Measurements from ENCODE around the gene CCND3. TPM values are rescaled to one million over a fixed set of nuclear protein-coding genes. Genes with fewer than 3 reads are reported as not detected.

Gene CCND3
- 100 to 1,000 TPM; 382 to 466 TPM for total RNA-seq

DNA sequence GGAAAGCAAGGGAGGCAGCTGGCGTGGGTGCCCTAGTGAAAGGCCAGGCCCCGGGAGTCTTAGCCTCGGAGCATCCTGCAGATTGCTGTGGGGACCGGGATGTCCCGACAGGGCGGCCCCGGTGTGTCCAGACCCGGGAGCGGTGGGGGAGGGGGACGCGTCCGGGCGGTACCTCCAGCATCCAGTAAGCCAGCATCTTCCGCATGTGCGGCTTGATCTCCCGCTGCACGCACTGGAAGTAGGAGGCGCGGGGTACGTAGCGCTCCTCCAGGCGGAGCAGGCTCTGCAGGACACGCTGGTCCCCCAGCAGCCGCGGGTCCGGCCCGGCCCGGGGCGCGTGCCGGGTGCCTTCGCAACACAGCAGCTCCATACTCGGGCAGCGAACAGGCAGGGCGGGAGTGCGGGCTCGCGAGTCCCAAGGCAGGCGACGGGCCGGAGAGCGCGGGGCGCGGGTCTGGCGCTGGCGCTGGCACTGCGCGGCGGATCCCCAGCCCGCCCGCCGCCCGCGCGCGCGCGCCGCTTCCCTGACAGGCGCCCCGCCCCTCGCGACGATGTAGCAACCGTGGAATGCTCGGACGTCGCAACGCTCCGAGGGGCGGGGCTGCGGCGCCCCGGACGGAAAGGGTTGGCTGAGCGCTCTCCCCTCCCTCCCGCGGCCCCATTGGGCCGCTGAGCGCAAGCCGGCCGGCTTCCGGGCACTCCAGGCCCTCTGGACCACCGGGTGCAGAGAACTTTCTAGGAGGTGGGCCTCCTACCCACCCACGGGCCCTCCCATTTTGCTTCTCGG lies at the start of gene CCND3:
CCND3 (minus strand) TSS at position 529 of the 787 bp plus-strand sequence; CDS start at position 370, 159 bp downstream.
- Mint-ChIP-seq H3K9me3 (no peaks in the 10 kb centered on the region), H3K4me3 (peak within 1 kb of the TSS; percentile 97), H3K4me1 (ENCODE audit: low read depth in 2 of 2) (peaks cover 48% of the 10 kb centered on the region in 2 donors), H3K36me3 (peaks cover 18% of the 10 kb centered on the region), H3K27ac (peak within 1 kb of the TSS; percentile 88 to 96), H3K27me3 (no peaks in the 10 kb centered on the region)
- DNase-seq (ENCODE audit: low spot score) (peak; percentile 96), ATAC-seq (peak; percentile 89 to 92)

DNA sequence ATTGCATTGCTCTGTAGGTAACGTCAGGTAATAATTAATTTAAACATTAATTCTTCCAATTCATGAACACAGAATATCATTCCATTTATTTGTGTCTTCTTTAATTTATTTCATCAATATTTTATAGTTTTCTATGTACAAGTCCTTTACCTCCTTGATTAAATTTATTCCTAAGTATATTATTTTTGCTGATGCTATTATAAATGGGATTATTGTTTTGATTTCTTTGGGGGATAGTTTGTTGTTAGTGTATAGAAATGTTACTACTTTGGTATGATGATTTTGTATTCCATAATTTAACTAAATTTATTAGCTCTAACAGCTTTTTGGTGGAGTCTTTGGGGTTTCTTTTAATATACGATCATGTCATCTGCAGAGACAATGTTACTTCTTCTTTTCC lies 44.7 kb upstream of the CCND3 start:
- peaks cover 33 to 42% of the 10 kb centered on the region in 2 donors for H3K4me1 Mint-ChIP-seq (ENCODE audit: low read depth in 2 of 2)
- no peak for ATAC-seq
- peak overlapping the region in 1 of 2 donors; percentile 83 for H3K27ac Mint-ChIP-seq

DNA sequence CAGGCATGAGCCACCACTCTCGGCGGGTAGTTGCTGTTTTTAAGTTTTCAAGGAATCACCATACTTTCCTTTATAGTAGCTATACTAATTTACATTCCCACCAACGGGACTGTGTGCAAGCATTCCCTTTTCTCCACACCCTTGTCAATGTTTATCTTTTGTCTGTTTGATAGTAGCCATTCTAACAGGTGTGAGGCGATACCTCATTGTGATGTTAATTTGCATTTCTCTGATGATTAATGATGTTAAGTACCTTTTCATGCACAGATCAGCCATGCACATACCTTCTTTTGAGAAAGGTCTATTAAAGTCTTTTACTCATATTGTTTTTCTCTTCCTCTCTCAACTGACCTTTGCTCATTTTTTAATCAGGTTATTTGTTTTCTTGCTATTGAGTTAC lies 43.0 kb upstream of the CCND3 start:
- Mint-ChIP-seq H3K36me3 (no peaks in the 10 kb centered on the region), H3K27me3 (no peaks in the 10 kb centered on the region), H3K9me3 (peaks cover 4% of the 10 kb centered on the region), H3K27ac (peak overlapping the region; percentile 21 to 29), H3K4me3 (no peak overlapping the region), H3K4me1 (ENCODE audit: low read depth in 2 of 2) (peaks cover 38 to 48% of the 10 kb centered on the region in 2 donors)
- no peak for ATAC-seq
- DNase-seq (ENCODE audit: low spot score), result no peak

More for the DNA sequence above, 44.7 kb upstream of the CCND3 start:
- Mint-ChIP-seq H3K27me3 (no peaks in the 10 kb centered on the region), H3K36me3 (no peaks in the 10 kb centered on the region), H3K4me3 (no peak overlapping the region), H3K9me3 (peaks cover 4% of the 10 kb centered on the region)
- DNase-seq (ENCODE audit: low spot score), result no peak

DNA sequence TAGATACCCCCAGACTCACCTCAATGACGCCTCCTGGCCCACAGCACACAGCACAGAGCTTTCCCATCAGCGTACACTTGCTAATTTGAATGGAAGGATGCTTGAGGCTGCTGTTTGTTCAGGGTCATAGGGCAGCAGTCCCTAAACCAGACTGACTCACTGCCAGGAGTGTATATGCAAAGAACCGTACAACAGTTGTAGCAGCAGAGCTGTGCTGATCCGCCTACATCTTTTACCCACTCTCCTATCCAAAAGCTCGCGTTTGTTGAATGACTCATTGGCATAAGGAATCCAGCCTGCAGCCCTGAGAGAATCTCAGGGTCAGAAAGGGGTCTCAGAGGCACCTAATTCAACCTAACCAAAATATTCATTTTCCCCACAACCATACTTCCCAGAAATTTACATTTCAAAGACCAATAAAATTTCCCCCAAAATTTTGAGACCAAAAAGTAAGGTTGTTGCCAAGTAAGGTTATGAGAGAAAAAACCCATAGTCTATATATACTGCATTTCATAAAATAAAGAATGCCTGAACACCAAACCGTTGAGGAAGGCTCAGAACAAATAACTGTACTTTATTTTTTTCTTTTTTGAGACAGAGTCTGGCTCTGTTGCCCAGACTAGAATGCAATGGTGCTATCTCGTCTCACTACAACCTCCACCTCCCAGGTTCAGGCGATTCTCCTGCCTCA lies 35.3 kb upstream of the CCND3 start:
- Mint-ChIP-seq H3K27me3 (no peaks in the 10 kb centered on the region), H3K9me3 (no peaks in the 10 kb centered on the region), H3K36me3 (no peaks in the 10 kb centered on the region), H3K27ac (peak overlapping the region; percentile 76 to 92), H3K4me3 (peak overlapping the region; percentile 60), H3K4me1 (ENCODE audit: low read depth in 2 of 2) (peaks cover 35 to 59% of the 10 kb centered on the region in 2 donors)
- peak; percentile 80 to 82 for ATAC-seq
- no peak for DNase-seq (ENCODE audit: low spot score)

DNA sequence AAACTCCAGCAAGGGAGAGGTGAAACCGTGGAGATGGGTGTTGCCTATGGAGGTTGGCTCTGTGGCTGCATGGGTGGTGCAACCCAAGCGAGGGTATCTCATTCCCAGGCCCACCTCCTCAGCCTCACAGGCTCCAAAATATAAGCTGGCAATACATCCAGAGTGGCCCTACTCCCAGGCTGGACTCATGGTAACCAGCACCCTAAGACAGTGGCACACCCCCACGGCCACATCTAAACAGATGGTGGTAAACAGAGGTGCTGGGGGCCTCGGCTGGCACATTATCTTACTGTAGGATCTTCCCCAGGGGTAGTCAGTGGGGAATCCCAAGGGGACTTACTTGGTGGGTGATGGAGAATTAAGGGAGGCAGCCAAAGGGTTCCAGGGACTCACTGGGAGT lies 33.7 kb upstream of the CCND3 start:
- H3K9me3 Mint-ChIP-seq, result no peaks in the 10 kb centered on the region
- DNase-seq (ENCODE audit: low spot score) (no peak), ATAC-seq (no peak)
- H3K4me3 Mint-ChIP-seq, result no peak overlapping the region
- H3K27me3 Mint-ChIP-seq, result no peaks in the 10 kb centered on the region
- no peaks in the 10 kb centered on the region for H3K36me3 Mint-ChIP-seq
- peak overlapping the region; percentile 76 to 92 for H3K27ac Mint-ChIP-seq
- peaks cover 41 to 62% of the 10 kb centered on the region in 2 donors for H3K4me1 Mint-ChIP-seq (ENCODE audit: low read depth in 2 of 2)

DNA sequence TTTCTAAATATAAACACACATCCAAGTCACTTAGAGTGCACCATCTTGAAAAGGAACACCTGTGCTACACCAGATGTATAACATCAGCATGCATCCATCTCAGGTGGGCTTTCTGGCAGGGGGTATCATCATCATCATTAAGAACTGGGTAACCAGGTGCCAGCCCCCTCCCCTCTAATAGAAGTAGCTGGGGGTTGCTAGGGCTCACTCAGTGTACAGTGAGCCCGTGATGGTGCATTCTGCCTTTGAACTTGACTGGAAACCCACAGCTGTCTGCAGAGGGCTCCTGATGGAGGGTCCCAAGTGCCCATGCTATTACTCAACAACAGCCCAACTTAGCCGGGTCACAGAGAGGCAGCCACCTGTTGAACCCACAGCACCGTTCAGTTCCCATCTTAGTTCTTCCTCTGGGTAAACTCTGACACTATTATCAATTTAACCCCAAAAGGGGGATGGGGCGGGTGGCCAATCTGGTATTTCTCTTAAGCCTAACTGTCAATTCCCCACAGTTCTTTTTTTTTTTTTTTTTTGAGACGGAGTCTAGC lies 32.7 kb upstream of the CCND3 start:
- ATAC-seq, result no peak
- Mint-ChIP-seq H3K27ac (peak overlapping the region in 1 of 2 donors; percentile 92), H3K4me1 (ENCODE audit: low read depth in 2 of 2) (peaks cover 43 to 58% of the 10 kb centered on the region in 2 donors), H3K4me3 (no peak overlapping the region), H3K9me3 (no peaks in the 10 kb centered on the region), H3K27me3 (no peaks in the 10 kb centered on the region), H3K36me3 (no peaks in the 10 kb centered on the region)
- no peak for DNase-seq (ENCODE audit: low spot score)

DNA sequence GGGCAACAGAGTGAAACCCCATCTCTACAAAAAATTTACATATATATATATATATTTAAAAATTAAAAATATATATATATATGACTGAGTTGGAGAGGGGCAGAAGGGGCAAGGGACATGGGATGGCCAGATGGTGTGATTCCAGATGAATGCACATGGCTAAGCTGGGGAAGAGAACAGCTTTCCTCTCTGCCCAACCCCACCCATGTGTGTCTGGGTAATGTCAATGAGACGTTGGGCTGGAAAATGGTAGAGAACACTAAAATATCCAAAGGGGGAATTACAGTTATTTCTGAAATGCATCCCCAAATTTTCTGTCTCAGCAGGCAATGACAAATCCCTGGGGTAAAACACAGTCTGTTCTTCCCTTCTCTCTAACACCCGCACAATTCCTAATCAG lies 31.2 kb upstream of the CCND3 start:
- H3K9me3 Mint-ChIP-seq, result no peaks in the 10 kb centered on the region
- H3K27ac Mint-ChIP-seq, result peak overlapping the region; percentile 26 to 90
- no peak for DNase-seq (ENCODE audit: low spot score)
- H3K27me3 Mint-ChIP-seq, result no peaks in the 10 kb centered on the region
- no peaks in the 10 kb centered on the region for H3K36me3 Mint-ChIP-seq
- no peak for ATAC-seq
- no peak overlapping the region for H3K4me3 Mint-ChIP-seq
- peaks cover 44 to 58% of the 10 kb centered on the region in 2 donors for H3K4me1 Mint-ChIP-seq (ENCODE audit: low read depth in 2 of 2)

DNA sequence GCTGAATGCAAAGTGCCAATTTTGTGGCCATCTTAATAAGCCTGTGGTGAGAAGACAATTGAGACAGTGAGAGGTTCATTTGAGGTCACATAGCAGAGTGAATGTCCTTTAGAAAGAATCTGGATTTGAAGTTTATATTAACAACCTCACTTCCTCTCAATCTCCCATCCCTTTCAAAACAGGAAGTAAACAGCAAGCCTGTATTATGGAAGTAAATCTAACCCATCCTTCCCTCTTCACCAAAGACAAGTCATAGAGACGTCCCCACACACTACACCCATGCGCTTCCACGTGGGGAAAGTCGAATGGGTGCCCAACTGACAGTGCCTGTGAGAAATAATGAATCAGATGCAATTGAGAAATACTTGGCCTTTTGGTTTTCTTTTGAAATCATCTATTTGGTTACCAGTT lies 28.8 kb upstream of the CCND3 start:
- Mint-ChIP-seq H3K27me3 (no peaks in the 10 kb centered on the region), H3K36me3 (no peaks in the 10 kb centered on the region), H3K9me3 (no peaks in the 10 kb centered on the region), H3K27ac (peak overlapping the region; percentile 90), H3K4me1 (ENCODE audit: low read depth in 2 of 2) (peaks cover 41 to 49% of the 10 kb centered on the region in 2 donors), H3K4me3 (peak overlapping the region; percentile 69)
- ATAC-seq (peak; percentile 91 to 95), DNase-seq (ENCODE audit: low spot score) (peak; percentile 70)

DNA sequence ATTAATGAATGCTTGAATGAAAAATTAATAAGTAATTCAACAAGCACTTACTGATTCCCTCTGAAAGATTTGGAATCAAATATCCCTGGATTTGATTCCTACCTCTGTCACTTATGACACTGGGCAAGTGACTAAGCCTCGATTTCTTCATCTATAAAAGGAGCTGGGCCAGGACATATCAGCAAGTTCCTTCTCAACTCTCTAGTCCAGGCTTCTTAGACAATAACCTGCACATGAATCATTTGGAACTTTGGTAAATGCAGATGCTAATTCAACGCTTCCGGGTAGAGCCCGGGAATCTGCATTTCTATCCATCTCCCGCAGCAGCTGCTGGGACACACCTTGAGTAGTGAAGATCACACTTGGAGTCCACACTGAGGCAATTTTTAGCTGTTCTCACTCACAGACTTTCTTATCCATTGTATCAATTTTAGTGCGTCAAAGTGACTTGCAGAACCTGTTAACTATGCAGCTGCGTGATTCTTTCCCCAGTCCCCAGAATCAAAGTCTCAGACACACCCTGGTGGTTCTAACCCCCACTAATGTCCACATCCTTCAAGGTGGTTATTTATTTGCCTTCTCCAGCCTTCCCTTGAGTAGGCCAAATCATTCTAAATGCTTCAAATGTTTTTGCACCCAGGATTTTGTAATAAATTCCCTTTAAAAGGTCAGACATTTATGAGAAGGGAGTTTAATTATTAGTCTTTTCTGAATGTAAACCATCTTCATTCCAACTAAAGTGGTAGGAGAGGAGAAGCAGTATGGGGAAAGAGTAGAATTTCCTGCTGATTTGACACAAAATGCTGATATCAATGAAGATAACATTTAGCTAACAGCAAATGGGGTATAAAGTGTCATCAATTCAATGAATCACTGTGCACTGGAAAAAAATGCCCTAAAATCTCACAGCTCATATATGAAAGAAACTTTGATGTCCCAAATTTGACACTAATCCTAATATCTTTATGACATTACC lies 26.0 kb upstream of the CCND3 start:
- Mint-ChIP-seq H3K27me3 (no peaks in the 10 kb centered on the region), H3K9me3 (no peaks in the 10 kb centered on the region), H3K4me3 (peak overlapping the region; percentile 10), H3K27ac (peak overlapping the region; percentile 73), H3K36me3 (no peaks in the 10 kb centered on the region), H3K4me1 (ENCODE audit: low read depth in 2 of 2) (peaks cover 49 to 51% of the 10 kb centered on the region in 2 donors)
- no peak for DNase-seq (ENCODE audit: low spot score)
- ATAC-seq, result no peak

DNA sequence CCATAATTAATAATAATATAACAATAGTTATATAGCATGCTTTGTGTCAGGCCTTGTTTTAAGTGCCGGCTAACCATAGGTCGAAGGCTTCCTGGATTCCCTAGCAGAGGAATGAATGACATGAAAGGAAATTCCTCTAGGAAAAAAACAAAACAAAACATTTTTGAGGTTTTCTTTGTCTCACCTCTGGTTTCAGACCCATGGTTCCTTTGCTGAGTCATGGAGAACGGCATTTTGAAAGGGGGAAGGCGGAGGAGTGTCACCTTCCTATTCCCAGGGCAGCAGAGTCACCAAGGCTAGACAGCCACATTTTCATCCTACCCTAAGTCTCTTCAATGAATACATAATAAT lies 25.3 kb upstream of the CCND3 start:
- H3K9me3 Mint-ChIP-seq, result no peaks in the 10 kb centered on the region

DNA sequence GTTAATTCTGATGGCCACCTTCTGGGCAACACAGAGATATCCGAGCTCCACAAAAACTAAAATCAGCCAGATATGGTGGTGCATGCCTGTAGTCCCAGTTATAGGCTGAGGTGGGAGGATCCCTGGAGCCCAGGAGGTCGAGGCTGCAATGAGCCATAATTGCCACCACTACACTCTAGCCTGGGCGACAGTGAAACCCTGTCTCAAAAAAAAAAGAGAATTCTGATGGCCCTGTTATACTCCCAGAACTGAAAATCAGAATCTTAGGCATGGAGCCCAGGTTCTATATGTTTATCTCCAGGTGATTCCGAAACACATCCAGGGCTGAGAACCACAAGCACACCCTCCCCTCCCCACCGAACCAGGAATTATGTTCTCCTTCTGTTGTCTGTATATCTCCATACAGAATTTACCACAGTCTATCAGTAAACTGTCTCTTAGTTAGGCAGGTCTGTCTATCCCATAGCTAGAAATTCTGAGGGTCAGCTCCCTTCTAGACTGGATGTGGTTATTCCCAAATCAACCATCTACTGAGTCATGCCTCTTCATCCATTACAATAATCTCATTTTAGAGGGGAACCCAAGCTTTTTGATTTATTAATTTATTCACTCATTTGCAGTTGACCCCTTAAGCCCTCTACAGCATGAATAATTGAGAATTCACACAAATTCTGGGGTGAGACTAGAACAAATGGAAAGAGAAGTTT lies 24.8 kb upstream of the CCND3 start:
- no peaks in the 10 kb centered on the region for H3K9me3 Mint-ChIP-seq
- DNase-seq (ENCODE audit: low spot score) (no peak), ATAC-seq (no peak)
- H3K27me3 Mint-ChIP-seq, result no peaks in the 10 kb centered on the region
- H3K4me3 Mint-ChIP-seq, result no peak overlapping the region
- peaks cover 52 to 55% of the 10 kb centered on the region in 2 donors for H3K4me1 Mint-ChIP-seq (ENCODE audit: low read depth in 2 of 2)
- H3K36me3 Mint-ChIP-seq, result no peaks in the 10 kb centered on the region
- peak overlapping the region; percentile 22 to 73 for H3K27ac Mint-ChIP-seq

More for the DNA sequence above, 25.3 kb upstream of the CCND3 start:
- Mint-ChIP-seq H3K27me3 (no peaks in the 10 kb centered on the region), H3K36me3 (no peaks in the 10 kb centered on the region), H3K4me3 (no peak overlapping the region), H3K27ac (peak overlapping the region; percentile 73), H3K4me1 (ENCODE audit: low read depth in 2 of 2) (peaks cover 46 to 49% of the 10 kb centered on the region in 2 donors)
- DNase-seq (ENCODE audit: low spot score) (no peak), ATAC-seq (no peak)

DNA sequence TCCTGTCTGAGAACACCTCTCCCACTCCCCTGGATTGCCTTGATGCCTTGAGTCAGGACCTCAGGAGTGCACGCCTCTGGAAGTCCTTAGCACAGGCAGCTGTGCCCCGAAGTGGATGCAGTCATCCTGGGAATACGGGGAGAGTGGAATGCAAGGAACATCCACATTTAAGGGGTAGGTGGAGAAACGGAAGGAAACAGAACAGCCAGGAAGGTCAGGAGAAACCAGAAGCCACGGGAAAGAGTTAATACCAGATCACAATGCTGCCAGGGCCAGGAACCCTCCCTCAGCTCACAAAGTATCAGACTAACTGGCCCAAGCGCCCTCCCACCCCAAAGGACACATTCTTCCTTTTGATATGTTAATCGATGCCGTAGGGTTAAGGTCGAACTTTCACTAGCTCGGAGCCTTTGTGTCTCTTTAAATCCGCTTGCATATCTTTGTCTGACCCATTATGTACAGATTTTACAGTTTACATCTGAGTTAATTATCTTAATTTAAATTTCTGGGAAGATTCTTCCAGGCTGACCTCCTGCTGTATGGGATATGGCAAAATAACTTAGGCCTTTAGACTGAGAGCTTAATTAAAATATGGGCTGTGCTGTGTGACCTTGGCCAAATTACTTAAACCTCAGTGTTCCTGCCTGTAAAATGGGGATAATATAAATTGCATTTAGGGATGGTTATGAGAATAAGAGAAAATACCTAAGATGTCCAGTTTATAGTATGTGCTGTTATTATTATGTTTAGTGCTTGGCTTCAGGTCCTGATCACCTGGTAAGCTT lies 24.0 kb upstream of the CCND3 start:
- peak overlapping the region; percentile 22 to 43 for H3K27ac Mint-ChIP-seq
- H3K36me3 Mint-ChIP-seq, result no peaks in the 10 kb centered on the region
- DNase-seq (ENCODE audit: low spot score) (no peak), ATAC-seq (no peak)
- peaks cover 50 to 54% of the 10 kb centered on the region in 2 donors for H3K4me1 Mint-ChIP-seq (ENCODE audit: low read depth in 2 of 2)
- no peaks in the 10 kb centered on the region for H3K9me3 Mint-ChIP-seq
- H3K27me3 Mint-ChIP-seq, result no peaks in the 10 kb centered on the region
- H3K4me3 Mint-ChIP-seq, result no peak overlapping the region

Measured in natural killer cell treated with Interleukin-12 subunit alpha and Interleukin-12 subunit beta and Interleukin-15 and Interleukin-18, amount 100 ng/mL, for 72 hours (primary cell).